Fibroblast of upper back skin (primary cell): ENCODE measurements around the gene GOLGA8T.
"Not testable (repeated sequence)": the region's sequence is repeated elsewhere in the genome, so short reads cannot be mapped to it uniquely, and the experiment has no call there.

ENCODE experiments used
- DNase-seq: peaks from one replicate; pipeline ENCODE4 v3.0.0-alpha.2; 2013

The GOLGA8T gene

DNA sequence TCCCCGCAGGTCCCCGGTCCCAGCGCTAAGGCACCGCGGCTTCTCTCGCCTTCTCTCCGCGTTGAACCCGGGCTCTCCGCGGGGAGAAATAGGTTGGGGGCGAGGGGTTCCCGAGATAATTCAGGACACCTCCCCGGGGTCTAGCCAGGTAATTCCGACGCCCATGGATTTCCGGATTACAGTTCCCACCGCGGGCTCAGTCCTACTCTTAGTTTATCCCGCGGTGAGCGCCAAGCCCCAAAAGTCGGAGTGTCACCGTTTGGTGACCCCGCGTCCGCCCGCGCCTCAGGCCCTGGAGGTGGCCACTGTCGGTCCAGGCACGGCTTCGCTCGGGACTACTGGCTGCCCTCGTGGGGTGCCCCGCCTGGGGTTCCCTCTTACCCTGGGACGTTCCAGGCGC lies 56.8 kb downstream of the GOLGA8T start:
- DNase-seq: not testable (repeated sequence)

DNA sequence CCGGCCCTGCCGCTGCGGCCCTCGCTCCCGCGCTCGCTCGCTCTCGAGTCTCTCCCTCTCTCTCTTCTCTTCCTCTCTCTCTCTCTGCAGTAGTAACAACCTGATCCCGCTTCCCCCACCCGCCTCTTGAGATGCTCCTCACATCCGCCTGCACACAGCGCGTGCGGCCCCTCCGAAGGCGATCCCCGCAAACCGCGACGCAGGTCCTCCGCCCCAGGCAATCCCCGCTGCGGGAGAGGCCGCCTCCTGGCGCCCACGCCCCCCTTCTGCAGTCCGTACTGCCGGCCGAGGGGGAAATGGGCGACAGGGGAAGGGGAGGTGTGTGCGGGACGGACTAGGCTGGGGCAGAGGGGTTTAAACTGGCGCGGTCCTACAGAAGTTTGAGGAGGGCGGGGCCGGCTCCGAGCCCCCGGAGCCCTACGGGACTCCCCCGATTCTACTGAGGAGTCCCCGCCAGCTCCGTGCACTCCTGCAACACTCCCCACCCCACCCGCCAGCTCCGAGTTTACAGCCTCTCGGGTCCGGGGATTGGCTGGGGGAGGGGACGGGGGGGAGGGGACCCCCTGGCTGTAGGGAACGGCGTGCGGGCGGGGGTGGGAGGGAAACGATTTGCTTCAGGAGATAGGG lies 57.4 kb downstream of the GOLGA8T start:
- not testable (repeated sequence) for DNase-seq

DNA sequence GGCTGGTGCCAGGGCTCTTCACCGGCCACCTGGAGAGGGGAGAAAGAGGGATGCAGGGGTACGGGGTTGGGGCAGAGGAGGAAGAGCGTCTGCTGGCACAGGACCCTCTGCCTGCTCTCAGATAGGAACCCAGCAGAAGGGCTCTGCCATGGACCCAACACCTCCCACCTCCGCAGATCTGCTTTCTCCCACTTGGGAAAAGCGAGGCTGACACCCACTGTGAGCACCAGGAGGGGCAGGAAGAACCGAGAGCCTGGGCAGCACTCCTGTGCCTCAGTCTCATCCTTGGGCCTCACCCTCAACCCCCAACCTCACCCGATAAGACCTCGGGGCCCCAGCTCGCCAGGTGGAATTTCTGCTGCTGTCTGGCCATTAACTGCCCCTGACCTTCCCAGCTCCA lies 58.0 kb downstream of the GOLGA8T start:
- DNase-seq: not testable (repeated sequence)
